ENCODE results near the gene CSF3R.
A peak's percentile ranks its signal among the peaks of the same experiment; 100 is the strongest.

CSF3R gene

DNA sequence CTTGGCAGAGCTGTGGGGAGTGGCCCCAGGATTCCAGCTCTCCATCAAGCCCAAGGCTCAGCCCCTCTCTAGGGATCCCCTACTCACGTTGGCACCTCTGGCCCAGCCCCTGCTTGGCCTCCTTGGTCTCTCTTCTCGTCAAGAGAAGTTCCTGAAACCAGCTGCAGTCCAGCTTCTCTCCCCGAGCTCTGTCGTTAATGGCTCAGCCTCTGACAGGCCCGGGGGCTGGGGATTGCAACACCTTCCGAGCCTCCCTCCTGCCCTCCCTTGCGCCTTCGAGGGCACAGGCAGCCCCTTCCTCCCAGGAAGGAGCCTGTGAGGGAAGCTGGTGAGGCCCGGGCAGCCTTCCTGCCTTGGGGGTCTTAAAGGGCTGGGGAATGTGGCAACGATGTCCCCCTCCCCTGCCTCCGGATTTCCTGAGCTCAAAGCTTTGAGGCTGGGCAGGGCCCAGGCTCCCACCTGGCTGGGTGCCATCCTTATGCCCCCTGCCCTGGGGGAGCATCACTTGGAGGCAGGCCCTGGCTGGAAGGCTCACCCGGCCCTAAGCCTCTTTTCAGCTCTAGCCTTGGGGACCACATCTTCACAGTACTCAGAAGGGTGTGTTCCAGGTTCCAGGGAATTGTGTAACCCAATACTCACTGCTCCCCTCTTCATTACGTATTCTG is at the start of gene CSF3R:
TSS of gene CSF3R (minus strand) at position 190 of the 665 bp plus-strand sequence. CDS start 3,417 bp downstream, outside the sequence.
- DNase-seq = peak in 4 of 14 donors; percentile 7 to 23 (median 10)

DNA sequence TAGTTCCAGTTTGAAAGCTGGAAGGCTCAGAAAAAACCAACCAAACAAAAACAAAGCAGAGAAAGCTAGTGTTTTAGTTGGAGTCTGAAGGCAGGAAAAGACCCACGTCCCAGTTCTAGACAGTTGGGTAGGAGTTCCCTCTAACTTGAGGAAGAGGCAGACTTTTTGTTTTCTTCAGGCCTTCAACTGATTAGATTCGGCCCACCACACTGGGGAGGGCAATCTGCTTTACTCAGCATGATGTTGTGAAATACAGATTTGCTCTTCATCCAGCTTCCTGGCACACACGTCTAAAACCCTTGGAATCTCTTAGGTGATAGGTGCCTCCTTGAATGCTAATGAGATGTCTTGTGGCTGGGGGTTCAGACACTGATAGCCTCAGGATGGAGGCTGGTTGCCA is 49.1 kb upstream of the CSF3R start:
- no peak for DNase-seq

DNA sequence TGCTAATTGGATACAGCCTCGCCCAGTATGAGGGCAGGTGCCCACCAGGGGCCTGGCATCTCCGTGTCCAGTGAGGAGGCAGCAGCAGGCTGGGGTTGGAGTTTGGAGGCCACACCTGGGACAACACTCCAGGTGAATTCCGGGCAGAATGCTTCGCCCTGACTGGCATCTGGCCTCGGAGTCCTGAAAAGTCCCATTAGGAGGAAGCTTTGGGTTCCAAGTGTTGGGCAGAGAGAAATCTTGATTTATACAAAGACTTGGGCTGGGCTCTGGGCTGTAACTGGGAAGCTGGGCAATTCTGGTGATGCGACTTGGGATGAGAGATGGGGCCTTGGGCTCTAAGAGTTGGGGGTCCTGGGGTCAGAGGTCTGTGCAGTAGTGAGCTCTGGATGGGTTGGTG is 48.1 kb upstream of the CSF3R start:
- DNase-seq = no peak

DNA sequence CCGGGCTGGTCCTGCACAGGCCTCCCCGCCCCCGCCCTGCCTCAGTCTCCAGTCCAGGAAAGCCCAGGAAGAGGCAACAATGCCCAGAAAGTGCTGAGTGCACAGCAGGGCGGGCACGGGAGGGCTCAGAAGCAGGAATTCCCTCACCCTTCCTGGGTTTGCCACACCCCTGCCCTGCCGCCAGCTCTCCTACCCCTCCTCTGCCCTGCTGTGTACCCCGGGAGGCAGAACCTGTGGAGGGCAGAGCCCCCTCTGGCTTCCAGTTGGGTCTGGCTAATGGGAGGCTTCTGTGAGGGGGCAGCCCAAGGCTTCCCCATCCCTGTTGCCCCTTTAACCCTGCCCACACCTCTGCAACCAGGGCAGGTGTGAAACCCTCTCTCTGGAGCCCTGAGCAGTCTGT is 47.5 kb upstream of the CSF3R start:
- DNase-seq = no peak

DNA sequence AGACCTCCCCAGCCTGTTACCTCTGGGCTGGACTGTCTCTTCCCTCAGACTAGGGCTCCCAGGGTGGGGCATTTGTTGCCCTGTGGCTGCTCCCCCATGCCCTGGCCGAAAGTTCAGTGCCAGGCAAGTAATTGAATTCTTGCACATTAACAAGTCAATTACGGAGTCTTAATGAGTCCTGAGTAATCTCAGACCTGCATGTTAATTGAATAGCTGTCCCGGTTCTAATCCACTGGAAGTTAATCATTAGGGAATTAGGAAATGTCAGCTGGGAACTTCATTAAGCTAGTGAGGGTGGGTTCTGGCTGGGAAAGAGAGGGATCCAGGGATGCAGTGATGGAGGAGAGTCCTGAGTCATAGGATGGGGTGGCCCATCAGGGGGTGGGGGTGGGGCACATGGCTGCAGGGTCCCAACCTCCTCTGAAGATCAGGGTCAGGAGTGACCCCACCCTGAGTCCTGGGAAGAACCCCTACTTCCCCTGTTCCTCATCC is 47.1 kb upstream of the CSF3R start:
- no peak for DNase-seq

DNA sequence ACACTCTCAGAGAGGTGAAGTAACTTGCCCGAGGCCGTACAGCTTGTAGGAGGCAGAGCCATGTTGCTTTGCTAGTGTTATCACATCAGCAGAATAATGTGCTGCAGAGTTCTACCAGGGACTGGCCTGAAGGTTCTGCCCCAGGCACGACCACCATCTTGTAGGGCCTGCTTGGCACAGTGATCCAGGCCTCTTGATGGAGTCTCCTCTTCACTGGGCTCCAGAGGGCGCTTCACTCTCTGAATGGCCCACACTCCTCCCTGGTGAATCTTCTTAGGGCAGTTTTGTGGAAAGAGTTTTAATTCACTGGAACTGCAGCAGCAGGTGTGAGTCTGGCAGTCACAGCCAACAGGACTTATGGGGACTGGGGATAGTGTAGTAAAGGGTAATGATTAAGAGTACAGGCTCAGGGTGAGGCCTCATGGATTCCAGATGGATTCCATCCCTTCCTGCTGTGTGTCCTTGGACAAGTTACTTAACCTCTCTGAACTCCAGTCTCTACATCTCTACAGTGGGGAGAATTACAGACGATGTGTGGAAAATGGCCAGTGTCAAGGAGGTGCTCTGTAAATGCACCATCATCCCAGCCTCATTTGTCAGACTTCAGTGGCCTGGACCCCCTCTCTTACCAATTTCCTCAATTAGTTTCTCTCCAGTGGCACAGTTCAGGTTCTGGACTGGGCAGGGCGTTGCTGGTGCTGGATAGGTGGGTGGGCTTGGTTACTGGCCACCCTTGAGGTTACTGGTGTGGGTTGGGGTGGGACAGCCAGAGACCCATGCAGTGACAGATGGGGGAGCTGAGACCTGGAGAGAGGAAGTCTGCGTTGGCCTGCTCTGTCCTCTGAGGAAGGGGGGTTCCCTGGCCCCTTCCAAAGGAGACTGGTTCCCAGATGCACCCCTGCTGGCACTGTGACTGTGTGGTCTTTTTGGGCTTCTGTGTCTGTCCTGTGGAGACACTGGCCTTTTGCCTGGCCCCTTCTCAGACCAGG is 45.9 kb upstream of the CSF3R start:
- DNase-seq = no peak

DNA sequence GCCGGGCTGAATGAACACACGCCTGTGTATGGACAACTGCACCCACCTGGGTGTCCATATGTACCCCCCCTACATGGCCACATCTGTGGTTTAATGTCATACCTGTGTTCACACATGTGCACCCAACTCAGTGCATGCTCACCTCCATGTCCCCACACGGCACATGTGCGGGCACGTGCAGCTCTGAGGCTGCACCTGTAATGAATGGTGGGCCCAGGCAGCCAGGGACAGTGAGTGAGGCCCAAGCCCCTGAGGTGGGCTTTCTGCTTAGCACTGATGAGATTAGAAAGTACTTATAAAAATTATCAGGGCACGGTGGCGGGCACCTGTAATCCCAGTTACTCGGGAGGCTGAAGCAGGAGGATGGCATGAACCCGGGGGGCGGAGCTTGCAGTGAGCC is 42.5 kb upstream of the CSF3R start:
- DNase-seq = no peak

DNA sequence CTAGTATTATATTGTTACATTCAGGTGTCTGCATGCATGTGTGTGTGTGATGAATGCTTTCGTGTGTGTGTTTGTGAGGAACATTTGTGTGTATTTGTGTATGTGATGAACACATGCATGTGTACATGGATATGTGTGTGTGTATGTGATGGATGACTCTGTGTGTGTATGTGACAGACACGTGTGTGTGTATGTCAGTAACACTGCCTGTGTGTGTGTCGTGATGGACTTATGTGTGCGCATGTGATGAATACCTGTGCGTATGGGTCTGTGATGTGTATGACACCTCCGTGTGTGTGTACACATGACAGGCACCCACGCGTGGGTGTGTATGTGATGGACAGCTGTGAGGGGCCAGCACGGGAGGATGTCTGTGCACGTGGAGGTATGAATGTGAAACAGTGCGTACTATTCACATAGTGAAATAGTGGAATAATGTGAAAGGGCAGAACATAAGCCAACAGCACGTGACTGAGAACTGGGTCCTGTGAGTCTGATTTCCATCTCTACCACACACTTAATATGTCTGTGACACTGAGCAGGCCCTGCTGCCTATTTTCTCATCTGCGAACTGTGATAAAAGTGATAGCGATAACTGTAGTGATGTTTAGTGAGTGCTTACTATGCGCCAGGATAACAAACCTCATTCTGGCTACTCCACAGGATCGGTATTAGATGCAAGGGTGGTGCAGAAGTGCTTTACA is 41.8 kb upstream of the CSF3R start:
- no peak for DNase-seq

DNA sequence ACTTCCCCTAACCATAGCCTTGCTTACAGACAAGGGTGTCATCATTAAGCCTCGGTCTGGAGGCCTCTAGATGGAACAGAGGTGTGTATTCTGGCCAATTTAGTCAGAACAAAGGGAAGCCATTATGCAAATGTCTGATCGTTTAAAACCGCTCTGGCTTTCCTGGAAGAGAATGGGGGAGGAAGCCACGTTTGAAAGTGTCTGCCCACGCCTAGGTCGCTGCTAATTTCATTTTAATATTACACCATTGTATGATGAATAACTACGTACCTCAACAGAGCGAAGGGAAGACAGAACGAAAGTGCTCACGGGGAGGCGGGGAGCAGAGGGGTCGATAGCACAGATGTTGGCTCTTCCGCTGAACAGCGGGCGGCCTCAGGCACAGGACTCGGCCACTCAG is 41.1 kb upstream of the CSF3R start:
- DNase-seq = no peak

DNA sequence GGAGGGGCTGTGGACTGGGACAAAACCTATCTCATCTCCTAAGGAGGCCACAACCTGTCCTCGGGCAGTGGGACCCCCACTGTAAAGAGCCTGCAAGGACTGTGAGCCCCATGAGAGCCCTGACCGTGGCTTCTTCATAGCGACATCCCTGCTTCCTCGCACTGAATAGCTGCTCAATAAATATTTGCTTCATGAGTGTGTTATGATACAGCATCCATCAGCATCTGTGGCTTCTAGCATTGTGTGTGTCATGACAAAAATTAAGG is 40.5 kb upstream of the CSF3R start:
- DNase-seq = no peak

DNA sequence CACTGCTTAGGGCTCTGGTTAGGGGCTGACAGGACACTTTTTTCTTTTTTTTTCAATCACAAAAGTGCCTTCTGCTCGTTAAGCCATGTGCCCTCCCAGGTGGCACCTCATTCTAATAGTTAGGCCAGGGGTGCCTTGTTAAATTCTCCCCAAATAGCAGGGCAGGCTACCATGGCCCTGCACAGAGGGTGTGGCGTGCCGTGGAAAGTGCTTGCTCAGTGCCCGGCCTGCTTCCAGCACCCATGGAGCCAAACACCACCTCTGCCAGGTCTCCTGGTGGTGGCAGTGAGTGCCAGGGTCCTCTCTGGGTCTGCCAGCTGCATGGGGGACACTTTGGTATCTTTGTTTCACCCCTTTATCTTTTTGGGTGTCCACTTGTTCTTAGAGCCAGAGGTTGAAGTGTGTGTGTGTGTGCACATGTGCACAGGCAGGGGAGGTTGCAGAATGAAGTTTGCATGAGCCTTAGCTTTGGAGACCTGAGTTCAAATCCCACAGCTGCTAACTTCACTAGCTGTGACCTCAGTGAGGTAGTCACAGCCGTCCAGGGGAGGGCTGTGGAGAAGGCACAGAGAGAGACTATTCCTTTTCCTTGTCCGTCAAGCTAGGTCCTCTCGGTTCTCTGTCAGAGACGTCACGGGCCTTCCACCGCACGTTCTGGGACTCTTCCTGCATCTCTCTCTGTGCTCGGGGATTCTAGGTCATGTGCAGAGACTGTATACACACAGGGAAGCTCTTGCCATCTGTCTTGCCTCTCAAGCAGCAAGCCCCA is 39.9 kb upstream of the CSF3R start:
- DNase-seq = no peak

DNA sequence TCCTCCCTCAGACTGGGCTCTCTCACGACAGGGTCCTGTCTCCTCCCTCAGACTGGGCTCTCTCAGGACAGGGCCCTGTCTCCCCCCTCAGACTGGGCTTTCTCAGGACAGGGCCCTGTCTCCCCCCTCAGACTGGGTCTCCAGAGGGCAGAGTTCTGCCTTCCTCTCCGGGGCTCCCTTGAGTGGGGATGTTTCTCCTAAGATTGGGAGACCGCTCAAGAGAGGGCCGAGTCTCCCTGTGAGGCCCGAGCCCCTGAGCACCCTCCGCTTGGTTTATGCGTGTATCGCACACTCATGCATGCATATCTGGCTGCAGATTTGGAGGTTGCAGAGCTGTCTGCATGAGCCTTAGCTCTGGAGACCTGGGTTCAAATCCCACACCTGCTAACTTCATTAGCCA is 39.3 kb upstream of the CSF3R start:
- DNase-seq = no peak

DNA sequence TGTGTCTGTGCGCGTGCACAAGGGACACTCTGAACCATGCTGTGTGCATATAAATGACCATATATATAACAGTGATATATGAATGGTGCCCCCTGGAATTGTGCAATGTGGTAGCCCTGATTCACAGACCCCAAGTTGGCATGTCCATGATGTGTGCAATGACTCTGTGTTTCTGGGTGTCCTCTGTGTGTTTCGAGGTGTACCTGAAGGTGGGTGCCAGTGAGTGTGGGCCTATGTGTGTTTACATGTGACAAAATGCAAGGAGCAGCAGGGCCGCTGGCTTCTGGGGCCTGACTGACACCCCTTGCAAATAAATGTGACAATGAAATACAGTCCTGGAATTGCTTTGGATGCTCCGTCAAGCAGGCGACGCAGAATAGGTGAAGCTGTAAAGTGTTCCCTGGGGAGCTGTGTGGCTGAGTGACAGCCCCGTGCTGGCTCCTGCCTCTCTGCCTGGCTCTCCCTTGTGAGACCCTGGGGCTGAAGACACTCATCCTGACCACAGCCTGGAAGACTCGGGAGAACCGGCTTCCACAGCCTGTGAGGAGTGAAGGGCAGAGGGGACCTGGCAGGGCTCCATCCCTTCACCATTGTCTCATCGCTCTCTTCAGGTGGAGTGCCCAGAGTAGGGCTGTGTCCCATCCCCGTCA is 38.2 kb upstream of the CSF3R start:
- no peak for DNase-seq

DNA sequence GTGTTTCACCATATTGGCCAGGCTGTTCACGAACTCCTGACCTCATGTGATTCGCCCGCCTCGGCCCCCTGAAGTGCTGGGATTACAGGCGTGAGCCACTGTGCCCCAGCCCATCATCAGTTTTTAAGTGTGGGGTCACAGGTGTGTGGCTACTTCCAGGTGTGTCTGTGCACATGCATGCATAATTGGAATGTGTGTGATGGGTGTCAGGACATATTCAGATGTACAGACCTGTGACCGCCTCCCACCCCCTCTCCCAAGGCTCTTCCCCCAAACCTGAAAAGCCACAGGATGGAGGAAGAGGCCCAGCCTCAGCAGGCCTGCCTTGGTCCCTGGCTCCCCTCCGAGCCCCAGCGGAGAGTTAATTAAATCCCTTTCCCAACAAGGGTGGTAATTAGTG is 37.3 kb upstream of the CSF3R start:
- DNase-seq = no peak

DNA sequence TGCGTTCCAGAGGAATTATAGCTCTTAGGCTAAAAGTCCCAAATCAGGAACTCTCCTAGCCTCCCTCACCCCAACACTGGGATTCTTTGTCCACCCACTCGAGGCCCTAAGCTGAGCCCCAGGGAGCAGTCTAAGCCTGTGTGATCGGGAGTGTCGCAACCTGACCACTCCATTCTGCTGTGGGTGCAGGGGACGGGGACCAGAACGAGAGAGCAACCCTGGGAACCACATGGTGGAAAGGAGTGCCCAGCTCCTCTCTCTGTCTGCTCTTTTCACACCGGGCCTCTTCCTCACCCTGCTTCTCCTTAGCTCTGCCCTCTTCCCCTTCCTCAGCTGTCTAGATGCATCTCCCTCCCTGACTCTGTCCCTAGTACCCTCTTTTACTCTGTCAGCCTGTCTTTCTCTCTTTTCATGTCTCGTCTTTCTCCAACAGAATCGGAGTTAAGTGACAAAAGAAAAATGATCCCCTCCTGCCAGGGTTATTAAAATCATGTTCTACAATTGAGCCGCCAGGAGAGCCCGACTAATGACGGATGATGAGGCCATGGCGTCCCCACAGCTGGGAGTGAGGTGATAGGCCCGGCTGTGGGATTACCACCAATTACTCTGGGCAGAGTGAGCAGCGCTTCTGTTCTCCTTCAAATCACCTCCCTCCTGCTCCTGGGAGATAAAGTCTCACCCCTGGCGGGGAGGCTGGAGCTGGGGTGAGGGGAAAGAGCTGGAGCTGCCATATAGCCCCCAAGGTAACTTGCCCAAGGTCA is 34.5 kb upstream of the CSF3R start:
- DNase-seq = no peak

DNA sequence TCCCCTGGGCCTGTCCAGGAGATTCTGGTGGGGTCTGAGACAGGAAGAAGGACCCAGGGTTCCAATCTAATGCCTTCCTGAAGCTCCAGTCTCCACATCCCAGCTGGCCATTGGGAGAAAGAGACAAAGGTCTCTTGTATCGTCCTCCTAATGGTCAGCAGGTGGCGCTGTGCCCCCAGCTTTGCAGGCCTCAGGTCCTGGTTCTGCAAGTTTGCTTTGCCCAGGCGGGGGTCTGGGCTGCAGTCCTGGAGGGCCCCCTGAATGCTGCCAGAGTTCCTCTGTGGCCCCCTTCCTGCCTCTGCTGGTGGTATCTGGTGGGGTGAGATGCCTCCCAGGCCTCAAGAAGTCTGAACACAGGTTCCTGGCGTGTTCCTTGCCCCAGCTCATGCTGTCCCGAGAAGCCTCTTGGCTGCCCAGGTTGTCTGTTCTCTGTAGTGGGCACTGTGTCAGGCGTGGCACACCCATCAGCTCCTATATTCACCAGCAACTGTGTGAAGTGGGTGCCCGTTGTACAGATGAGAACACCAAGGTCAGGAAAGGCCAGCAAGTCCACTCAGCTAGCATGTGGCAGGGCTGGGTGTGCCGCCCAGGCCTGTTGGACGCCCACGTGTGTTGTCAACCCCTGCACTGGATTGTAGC is 33.8 kb upstream of the CSF3R start:
- peak in 6 of 14 donors; percentile 1 to 43 (median 8) for DNase-seq

DNA sequence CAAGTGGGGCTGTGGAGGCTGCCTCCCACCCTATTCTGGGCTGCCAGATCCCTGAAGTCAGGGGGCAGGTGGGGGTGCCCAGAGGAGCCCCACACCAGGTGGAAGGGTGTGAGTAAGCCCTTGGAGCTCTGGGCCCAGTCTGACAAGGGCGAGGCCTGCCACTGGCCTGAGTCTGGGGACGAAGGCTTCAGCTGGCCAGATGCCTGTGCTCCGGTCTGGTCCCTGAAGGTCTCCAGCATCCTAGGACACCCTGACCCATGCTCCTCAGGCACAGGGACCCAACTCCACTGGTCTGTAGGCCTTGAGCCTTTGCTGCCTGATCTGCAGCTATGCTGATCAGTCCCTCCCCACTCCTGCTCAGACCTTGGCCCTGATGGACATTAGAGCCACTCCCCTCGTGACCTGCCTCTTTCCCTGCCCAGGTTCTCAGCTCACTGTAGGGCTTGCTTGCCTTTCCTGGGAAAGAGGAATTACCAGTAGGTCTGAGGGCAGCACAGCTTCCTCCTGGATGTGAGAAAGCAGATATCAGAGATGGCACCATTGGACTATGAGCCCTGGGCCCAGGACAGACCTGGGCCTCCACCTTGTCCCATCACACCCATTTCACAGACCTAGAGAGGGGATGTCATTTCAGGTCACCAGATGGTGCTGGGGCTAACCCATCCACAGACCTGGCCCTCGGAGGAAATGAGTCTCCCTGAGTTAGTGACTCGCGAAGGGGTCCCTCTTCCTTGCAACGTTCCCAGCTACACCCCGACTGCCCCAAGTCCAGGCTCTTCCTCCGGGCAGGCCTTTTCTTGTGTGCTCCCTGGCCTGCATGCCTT is 32.8 kb upstream of the CSF3R start:
- DNase-seq = no peak

DNA sequence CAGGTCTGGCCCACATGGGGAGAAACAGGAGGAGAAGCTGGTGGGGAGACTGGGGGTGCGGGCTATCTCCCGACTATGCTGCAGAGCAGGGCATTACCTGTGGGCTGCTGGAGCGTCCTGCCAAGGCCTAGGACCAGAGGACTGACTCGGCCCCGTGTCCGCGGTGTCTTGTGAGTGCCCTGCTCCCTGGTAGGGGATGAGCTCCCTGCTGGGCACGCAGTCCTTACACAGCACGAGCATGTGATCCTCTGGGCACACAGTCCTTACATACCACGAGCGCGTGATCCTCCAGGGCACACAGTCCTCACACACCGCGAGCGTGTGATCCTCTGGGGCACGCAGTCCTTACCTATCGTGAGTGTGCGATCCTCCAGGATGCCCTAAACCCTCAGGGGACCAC is 31.8 kb upstream of the CSF3R start:
- no peak for DNase-seq

DNA sequence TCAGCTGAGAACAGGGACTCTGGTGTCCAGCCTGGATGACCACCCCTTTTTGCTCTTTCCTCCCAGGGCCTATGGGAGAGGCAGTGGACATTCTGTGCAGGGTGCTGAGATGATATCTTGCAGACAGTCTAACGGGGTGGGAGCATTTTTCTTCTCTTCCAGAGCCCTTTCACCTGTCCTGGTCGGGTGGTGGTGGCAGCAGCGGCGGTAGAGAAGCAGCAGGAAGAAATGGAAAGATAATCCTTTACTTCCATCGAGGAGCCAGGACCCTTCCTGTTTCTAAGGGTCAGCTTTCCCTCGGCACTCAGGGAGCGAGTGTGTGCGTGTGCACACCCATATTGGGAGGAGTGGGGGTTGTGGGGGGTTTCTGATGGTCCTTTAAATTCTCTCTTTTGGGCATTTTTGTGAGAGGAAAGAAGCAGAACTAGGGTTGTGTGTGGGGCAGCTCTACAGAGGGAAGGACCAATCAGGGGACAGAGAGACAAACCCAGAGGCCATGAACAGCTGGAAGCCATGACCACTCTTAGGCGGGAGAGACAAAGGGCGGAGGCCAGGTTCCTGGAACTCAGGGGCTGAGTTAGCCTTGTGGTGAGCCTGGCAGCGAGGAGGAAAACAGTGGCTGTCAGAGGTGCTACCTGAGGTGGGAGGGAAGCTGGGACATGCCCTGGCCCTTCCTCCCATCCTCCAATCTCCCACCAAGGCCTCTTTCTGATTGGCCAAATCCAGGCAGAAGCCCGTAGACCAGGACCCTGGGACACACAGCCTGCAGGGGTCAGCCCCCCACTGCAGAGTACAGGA is 31.2 kb upstream of the CSF3R start:
- no peak for DNase-seq

Measured in C1 segment of cervical spinal cord (tissue), 14 donors.